ENCODE data around the gene SCAF4. TPM values are rescaled to one million over a fixed set of nuclear protein-coding genes. Genes with fewer than 3 reads are reported as not detected.

Gene SCAF4
- total RNA-seq, 1 donor from 2014 or later, result 32.9 TPM

GRCh38 chr21:31731056-31731856, 662 bp downstream of the SCAF4 start:
- Histone ChIP-seq H3K27ac (ENCODE audit: low read depth, low read length) (peak overlapping the region; percentile 89), H3K4me2 (ENCODE audit: low read length) (peak overlapping the region; percentile 96), H4K20me1 (ENCODE audit: insufficient read depth, low read length) (peaks cover 48% of the 10 kb centered on the region), H3K9me3 (ENCODE audit: insufficient read depth, low read depth, low read length) (no peaks in the 10 kb centered on the region), H3K4me3 (ENCODE audit: insufficient read depth, low read depth, low read length) (peak overlapping the region; percentile 95), H3K27me3 (ENCODE audit: insufficient read depth, low read length) (no peaks in the 10 kb centered on the region), H3K4me1 (ENCODE audit: insufficient read depth, low read length) (peaks cover 24% of the 10 kb centered on the region), H3K79me2 (ENCODE audit: insufficient read depth, low read length) (peaks cover 54% of the 10 kb centered on the region), H3K36me3 (ENCODE audit: insufficient read depth, low read length) (no peaks in the 10 kb centered on the region), H3K9ac (ENCODE audit: low read length) (peak overlapping the region; percentile 94), H2AFZ (ENCODE audit: low read depth, low read length) (peak overlapping the region; percentile 73)
- H3K27me3 Mint-ChIP-seq (ENCODE audit: low read depth, unreplicated experiment), result no peaks in the 10 kb centered on the region
- no peak for TF ChIP-seq EZH2 (IDR thresholded peaks at IDR 0.05; ENCODE audit: insufficient read depth, low read length)
- TF ChIP-seq, protein P1, sequence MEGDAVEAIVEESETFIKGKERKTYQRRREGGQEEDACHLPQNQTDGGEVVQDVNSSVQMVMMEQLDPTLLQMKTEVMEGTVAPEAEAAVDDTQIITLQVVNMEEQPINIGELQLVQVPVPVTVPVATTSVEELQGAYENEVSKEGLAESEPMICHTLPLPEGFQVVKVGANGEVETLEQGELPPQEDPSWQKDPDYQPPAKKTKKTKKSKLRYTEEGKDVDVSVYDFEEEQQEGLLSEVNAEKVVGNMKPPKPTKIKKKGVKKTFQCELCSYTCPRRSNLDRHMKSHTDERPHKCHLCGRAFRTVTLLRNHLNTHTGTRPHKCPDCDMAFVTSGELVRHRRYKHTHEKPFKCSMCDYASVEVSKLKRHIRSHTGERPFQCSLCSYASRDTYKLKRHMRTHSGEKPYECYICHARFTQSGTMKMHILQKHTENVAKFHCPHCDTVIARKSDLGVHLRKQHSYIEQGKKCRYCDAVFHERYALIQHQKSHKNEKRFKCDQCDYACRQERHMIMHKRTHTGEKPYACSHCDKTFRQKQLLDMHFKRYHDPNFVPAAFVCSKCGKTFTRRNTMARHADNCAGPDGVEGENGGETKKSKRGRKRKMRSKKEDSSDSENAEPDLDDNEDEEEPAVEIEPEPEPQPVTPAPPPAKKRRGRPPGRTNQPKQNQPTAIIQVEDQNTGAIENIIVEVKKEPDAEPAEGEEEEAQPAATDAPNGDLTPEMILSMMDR (IDR thresholded peaks at IDR 0.05; ENCODE audit: insufficient read depth, low read depth, low read length), result no peak
- no peaks in the 10 kb centered on the region for H3K9me3 Mint-ChIP-seq (ENCODE audit: unreplicated experiment)
- H3K36me3 Mint-ChIP-seq (ENCODE audit: low read depth, unreplicated experiment), result no peaks in the 10 kb centered on the region
- H3K4me1 Mint-ChIP-seq (ENCODE audit: low read depth, unreplicated experiment), result peaks cover 2% of the 10 kb centered on the region
- FAIRE-seq, result no peak
- DNase-seq (ENCODE audit: low read depth), result no peak
- peak overlapping the region; percentile 97 for H3K4me3 Mint-ChIP-seq (ENCODE audit: unreplicated experiment)
- peak overlapping the region; percentile 83 for H3K27ac Mint-ChIP-seq (ENCODE audit: unreplicated experiment)

GRCh38 chr21:31730712-31731055, 1.2 kb downstream of the SCAF4 start:
- Histone ChIP-seq H3K9me3 (ENCODE audit: insufficient read depth, low read depth, low read length) (no peaks in the 10 kb centered on the region), H3K4me3 (ENCODE audit: insufficient read depth, low read depth, low read length) (peak overlapping the region; percentile 95), H3K27ac (ENCODE audit: low read depth, low read length) (peak overlapping the region; percentile 67), H4K20me1 (ENCODE audit: insufficient read depth, low read length) (peaks cover 50% of the 10 kb centered on the region), H3K4me1 (ENCODE audit: insufficient read depth, low read length) (peaks cover 24% of the 10 kb centered on the region), H3K79me2 (ENCODE audit: insufficient read depth, low read length) (peaks cover 59% of the 10 kb centered on the region), H3K4me2 (ENCODE audit: low read length) (peak overlapping the region; percentile 96), H3K27me3 (ENCODE audit: insufficient read depth, low read length) (no peaks in the 10 kb centered on the region), H2AFZ (ENCODE audit: low read depth, low read length) (peak overlapping the region; percentile 18), H3K36me3 (ENCODE audit: insufficient read depth, low read length) (no peaks in the 10 kb centered on the region), H3K9ac (ENCODE audit: low read length) (peak overlapping the region; percentile 94)
- H3K4me1 Mint-ChIP-seq (ENCODE audit: low read depth, unreplicated experiment), result peaks cover 2% of the 10 kb centered on the region
- DNase-seq (ENCODE audit: low read depth) (peak; percentile 23), FAIRE-seq (no peak)
- H3K27me3 Mint-ChIP-seq (ENCODE audit: low read depth, unreplicated experiment), result no peaks in the 10 kb centered on the region
- no peaks in the 10 kb centered on the region for H3K36me3 Mint-ChIP-seq (ENCODE audit: low read depth, unreplicated experiment)
- no peaks in the 10 kb centered on the region for H3K9me3 Mint-ChIP-seq (ENCODE audit: unreplicated experiment)
- peak overlapping the region; percentile 83 for H3K27ac Mint-ChIP-seq (ENCODE audit: unreplicated experiment)
- TF ChIP-seq EZH2 (IDR thresholded peaks at IDR 0.05; ENCODE audit: insufficient read depth, low read length), result no peak
- TF ChIP-seq, protein P1 (IDR thresholded peaks at IDR 0.05; ENCODE audit: insufficient read depth, low read depth, low read length), result no peak
- peak overlapping the region; percentile 97 for H3K4me3 Mint-ChIP-seq (ENCODE audit: unreplicated experiment)
